Fibroblast of villous mesenchyme (primary cell): ENCODE results near the gene ARHGDIB. TPM values are rescaled to one million over a fixed set of nuclear protein-coding genes. Genes with fewer than 3 reads are reported as not detected.
A peak's percentile ranks its signal among the peaks of the same experiment; 100 is the strongest.

Experiments
- DNase-seq: peaks from one replicate; pipeline ENCODE4 v3.0.0-alpha.2; 2010; ENCODE audit warnings: low read depth
- H3K4me3 ChIP-seq: 2 replicates; pipeline ENCODE4 v1.5.1; 2011; ENCODE audit warnings: low read depth, mild to moderate bottlenecking, low read length
- total RNA-seq: library from RNA; depleted of rRNA; stranded (reverse); fragments of >200 nt; gene quantifications from 2 replicates; pipeline ENCODE4 v1.2.3, GENCODE V29; 2012
- TF ChIP-seq, protein P1 (sequence below): IDR thresholded peaks from 2 replicates; pipeline ENCODE4 v1.5.1; 2012; ENCODE audit warnings: low read depth, mild to moderate bottlenecking, low read length; ENCODE audit not compliant: insufficient read depth

Gene ARHGDIB
- total RNA-seq, 1 donor: 17.3 TPM

DNA sequence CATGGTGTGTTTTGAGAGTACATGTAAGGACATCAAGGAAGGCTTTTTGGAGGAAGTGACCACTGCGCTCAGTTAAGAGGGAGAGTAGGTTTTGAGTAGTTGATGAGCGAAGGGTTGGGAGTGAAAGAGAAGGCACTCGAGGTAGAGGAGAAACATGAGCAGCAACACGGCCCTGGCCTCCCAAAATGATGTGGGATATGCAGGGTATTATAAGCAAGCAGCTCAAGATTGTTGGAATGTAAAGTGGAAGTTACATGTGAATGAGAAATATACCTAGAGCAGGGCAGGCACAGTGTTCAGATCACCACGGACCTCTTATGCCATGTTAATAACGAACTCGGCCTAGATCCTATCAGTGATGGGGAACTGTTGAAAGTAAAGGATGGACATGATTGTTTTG, 2.1 kb upstream of the ARHGDIB start:
- no peak overlapping the region for H3K4me3 ChIP-seq
- TF ChIP-seq, protein P1, sequence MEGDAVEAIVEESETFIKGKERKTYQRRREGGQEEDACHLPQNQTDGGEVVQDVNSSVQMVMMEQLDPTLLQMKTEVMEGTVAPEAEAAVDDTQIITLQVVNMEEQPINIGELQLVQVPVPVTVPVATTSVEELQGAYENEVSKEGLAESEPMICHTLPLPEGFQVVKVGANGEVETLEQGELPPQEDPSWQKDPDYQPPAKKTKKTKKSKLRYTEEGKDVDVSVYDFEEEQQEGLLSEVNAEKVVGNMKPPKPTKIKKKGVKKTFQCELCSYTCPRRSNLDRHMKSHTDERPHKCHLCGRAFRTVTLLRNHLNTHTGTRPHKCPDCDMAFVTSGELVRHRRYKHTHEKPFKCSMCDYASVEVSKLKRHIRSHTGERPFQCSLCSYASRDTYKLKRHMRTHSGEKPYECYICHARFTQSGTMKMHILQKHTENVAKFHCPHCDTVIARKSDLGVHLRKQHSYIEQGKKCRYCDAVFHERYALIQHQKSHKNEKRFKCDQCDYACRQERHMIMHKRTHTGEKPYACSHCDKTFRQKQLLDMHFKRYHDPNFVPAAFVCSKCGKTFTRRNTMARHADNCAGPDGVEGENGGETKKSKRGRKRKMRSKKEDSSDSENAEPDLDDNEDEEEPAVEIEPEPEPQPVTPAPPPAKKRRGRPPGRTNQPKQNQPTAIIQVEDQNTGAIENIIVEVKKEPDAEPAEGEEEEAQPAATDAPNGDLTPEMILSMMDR: no peak
- no peak for DNase-seq

DNA sequence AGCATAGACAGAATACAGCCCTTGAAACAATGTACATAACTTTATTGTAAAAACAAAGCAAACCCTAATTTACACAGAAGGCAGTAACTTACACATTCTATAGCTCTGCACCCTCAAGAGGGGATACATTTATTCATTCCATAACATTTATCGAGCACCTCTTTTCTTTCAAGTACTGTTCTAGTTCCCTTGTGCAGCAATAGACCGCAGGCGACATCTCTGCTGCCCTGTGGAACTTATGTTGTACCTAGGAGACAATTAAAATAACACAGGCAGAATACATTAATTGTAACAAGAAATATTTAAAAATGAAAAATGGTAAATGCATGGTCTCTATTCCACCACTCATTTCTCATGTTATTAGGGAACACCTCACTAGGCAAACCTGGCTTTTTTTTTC, 1.4 kb upstream of the ARHGDIB start:
- TF ChIP-seq, protein P1: no peak
- no peak overlapping the region for H3K4me3 ChIP-seq
- DNase-seq: no peak

DNA sequence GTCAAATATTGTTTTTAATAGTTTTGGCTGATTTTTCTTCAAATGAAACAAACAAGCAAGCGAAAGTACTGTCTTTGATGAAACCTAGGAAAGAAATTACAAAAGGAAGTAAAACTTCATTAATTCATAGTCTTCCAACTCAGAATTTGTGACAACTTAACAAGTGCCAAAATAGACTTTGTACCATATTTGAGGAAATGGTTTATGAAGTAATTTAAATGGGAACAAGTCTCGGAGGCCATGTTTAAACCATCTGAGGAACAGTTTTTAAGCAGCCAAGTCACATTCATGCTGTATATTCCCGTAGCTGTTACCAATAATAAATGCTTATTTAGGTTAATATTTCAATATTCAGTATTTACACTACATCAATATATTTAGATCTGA, 745 bp upstream of the ARHGDIB start:
- no peak for DNase-seq
- H3K4me3 ChIP-seq: no peak overlapping the region
- TF ChIP-seq, protein P1: no peak

DNA sequence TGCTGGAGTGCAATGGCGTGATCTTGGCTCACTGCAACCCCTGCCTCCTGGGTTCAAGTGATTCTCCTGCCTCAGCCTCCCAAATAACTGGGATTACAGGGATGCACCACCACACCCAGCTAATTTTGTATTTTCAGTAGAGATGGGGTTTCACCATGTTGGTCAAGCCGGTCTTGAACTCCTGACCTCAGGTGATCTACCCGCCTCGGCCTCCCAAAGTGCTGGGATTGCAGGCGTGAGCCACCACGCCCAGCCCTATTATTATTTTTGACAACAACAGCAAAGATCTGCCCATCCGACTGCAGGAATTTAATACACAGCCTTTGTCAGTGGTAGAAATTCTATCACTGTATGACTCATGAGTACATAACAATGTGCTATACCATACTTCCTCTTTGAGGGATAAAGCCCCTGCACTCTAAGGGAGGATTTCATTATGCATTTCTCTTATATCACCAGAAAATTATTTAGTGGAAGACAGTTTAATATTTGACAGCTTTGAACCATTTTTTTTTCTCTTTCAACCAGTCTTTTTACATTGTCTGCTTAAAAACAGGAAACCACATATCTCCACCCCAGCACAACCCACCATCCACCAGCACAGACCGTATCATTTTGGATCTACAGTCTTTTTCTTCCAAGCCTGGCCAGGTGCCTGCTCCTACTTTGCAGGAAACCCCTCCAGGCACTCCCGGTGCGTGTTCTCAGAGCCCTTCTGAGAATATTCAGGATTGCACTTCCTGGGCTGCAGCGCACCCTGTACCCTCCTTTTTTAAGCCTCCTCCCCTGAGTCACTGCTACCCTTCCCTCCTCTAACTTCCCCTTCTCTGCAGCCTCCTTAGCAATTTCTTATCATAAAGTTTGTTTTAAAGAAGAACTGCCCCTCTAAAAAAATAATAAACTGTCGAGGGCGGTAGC, 594 bp downstream of the ARHGDIB start:
- peak overlapping the region; percentile 32 for H3K4me3 ChIP-seq
- TF ChIP-seq, protein P1: no peak
- DNase-seq: no peak

DNA sequence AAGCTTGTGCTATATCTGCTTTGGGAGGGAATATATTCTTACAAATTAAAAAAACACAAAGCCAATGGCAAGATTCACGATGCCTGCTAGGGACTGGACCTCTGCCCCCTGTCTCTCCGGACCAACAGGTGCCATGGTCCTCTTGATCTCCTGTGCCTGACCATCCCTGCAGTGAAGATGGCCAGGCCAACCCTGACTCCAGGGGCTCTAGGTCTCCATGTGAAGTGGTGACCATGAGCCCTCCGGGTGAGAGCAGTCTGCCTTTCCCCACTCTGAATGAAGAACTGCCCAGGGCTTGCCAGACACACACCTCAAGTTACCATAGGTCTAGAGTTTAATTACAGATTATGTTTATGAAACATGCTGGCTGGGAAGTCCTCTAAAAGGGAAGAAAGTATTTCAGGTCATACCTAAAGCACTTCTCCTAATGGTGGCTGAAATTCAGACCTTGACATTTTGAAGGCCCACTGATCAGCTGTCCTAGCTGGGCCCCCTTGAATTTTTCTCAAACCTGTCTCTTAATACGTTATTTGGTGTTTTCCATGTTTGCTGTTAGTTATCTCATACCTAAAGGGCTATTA, 1.4 kb downstream of the ARHGDIB start:
- DNase-seq: no peak

DNA sequence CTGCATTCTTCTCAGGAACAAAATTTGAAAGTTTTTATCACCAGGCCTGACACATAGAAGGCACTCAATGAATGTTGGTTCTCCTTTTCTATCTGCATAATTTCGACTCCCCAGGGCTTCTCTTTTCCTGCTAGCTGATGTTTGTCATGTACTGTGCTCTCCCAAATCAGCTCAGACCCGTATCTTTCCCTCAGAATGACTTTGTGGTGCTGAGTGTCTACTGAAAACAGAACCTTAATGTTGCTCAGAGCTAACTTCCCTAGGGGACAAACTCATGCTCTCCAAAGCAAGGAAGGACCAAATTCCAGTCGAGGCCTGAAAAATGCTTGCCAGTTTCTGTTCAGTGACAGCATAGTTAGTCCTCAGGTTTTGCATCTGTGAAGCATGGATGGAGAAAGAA, 1.9 kb downstream of the ARHGDIB start:
- TF ChIP-seq, protein P1: no peak
- H3K4me3 ChIP-seq: no peak overlapping the region
- DNase-seq: no peak

More for the DNA sequence above, 1.4 kb downstream of the ARHGDIB start:
- TF ChIP-seq, protein P1: no peak
- no peak overlapping the region for H3K4me3 ChIP-seq
